ENCODE results near the gene RGMA. TPM values are rescaled to one million over a fixed set of nuclear protein-coding genes. Genes with fewer than 3 reads are reported as not detected.

Gene RGMA
- total RNA-seq, 4 donors from 2014 or later: 5.4 to 14.5 (median 11.0) TPM

GRCh38 chr15:93034512-93034911, 54.5 kb downstream of the RGMA start:
- TF ChIP-seq CTCF (IDR thresholded peaks at IDR 0.05; ENCODE audit: low read depth): no peak

GRCh38 chr15:93033434-93034045, 55.5 kb downstream of the RGMA start:
- no peak for TF ChIP-seq CTCF (IDR thresholded peaks at IDR 0.05; ENCODE audit: low read depth)

GRCh38 chr15:93031103-93031464, 57.9 kb downstream of the RGMA start:
- no peak for TF ChIP-seq CTCF (IDR thresholded peaks at IDR 0.05; ENCODE audit: low read depth)

GRCh38 chr15:93030430-93031102, 58.4 kb downstream of the RGMA start:
- no peak for TF ChIP-seq CTCF (IDR thresholded peaks at IDR 0.05; ENCODE audit: low read depth)

- TF ChIP-seq CTCF (IDR thresholded peaks at IDR 0.05; ENCODE audit: low read depth): no peak
Observed at GRCh38 chr15:93029836-93030429, 59.1 kb downstream of the RGMA start.

- TF ChIP-seq CTCF (IDR thresholded peaks at IDR 0.05; ENCODE audit: low read depth): no peak
Observed at GRCh38 chr15:93029214-93029835, 59.7 kb downstream of the RGMA start.

- TF ChIP-seq CTCF (IDR thresholded peaks at IDR 0.05; ENCODE audit: low read depth): no peak
Observed at GRCh38 chr15:93028632-93029213, 60.3 kb downstream of the RGMA start.

Data from subcutaneous adipose tissue (tissue), 4 donors.